ENCODE results near the gene RFXANK.
A peak's percentile ranks its signal among the peaks of the same experiment; 100 is the strongest.
"Not testable (repeated sequence)": the region's sequence is repeated elsewhere in the genome, so short reads cannot be mapped to it uniquely, and the experiment has no call there.

Gene RFXANK

DNA sequence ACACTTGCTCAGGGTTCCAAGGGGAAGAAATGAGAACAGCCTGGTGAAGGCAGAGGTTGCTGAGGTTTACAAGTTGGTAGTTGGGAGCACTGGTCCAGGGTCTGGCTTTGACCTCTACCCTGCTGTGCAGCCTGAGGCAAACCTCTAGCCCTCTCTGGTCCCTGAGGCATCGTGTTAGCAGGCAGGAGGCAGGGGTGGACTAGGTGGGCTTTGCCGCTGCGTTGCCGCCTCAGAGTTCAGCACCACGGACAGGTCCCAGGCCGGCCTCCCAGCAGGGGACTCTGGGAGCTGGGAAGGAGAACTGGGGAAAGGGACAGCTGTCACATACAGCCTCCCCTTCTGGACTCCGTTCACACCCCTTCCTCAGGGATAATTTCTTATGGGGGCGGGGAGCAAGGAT is 22.8 kb downstream of the RFXANK start:
- peak; percentile 56 for DNase-seq (ENCODE audit: low read depth)
- TF ChIP-seq, protein P1, sequence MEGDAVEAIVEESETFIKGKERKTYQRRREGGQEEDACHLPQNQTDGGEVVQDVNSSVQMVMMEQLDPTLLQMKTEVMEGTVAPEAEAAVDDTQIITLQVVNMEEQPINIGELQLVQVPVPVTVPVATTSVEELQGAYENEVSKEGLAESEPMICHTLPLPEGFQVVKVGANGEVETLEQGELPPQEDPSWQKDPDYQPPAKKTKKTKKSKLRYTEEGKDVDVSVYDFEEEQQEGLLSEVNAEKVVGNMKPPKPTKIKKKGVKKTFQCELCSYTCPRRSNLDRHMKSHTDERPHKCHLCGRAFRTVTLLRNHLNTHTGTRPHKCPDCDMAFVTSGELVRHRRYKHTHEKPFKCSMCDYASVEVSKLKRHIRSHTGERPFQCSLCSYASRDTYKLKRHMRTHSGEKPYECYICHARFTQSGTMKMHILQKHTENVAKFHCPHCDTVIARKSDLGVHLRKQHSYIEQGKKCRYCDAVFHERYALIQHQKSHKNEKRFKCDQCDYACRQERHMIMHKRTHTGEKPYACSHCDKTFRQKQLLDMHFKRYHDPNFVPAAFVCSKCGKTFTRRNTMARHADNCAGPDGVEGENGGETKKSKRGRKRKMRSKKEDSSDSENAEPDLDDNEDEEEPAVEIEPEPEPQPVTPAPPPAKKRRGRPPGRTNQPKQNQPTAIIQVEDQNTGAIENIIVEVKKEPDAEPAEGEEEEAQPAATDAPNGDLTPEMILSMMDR (IDR thresholded peaks at IDR 0.05; ENCODE audit: low read length, missing control alignments), result no peak
- H3K4me3 ChIP-seq (replicated peaks; ENCODE audit: low read depth, low read length), result no peak overlapping the region

DNA sequence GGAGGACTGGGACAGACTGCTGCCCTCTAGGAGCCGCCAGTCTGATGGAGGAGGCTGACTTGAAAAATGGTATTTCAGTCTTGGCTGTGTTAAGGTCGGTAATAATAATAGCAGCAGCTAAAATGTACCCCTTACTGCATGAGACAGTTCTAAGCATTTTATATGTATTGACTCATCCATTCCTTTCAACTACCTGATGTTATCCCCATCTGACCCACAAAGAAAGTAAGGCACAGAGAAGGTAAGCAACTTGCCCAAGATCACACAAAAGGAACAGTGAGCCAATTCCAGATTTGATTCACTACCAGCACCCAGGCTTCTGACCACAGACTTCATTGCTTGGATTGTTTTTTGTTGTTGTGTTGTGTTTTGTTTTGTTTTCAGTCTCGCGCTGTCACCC is 23.7 kb downstream of the RFXANK start:
- no peak overlapping the region for H3K4me3 ChIP-seq (replicated peaks; ENCODE audit: low read depth, low read length)
- TF ChIP-seq, protein P1 (IDR thresholded peaks at IDR 0.05; ENCODE audit: low read length, missing control alignments), result no peak
- DNase-seq (ENCODE audit: low read depth), result no peak

DNA sequence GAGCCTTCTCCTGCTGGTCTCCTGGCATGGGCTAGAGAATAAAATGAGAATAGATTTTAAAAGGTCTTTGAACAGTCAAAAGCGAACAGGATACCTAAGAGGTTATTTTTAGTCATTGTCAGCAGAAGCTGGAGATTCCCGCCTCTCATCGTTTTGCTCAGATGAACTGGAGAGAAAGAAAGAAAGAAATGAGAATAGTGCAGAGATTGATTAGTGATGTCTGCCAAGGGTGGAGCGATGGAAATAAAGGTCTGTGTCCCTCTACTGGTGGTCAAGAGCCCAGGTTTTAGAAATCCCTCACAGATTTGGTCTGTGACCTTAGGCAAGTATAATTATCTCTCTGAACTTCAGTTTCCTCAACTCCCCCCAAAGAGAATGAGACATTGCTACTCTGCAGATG is 25.0 kb downstream of the RFXANK start:
- peak; percentile 48 for DNase-seq (ENCODE audit: low read depth)
- TF ChIP-seq, protein P1 (IDR thresholded peaks at IDR 0.05; ENCODE audit: low read length, missing control alignments), result peak; percentile 25
- H3K4me3 ChIP-seq (replicated peaks; ENCODE audit: low read depth, low read length), result no peak overlapping the region

DNA sequence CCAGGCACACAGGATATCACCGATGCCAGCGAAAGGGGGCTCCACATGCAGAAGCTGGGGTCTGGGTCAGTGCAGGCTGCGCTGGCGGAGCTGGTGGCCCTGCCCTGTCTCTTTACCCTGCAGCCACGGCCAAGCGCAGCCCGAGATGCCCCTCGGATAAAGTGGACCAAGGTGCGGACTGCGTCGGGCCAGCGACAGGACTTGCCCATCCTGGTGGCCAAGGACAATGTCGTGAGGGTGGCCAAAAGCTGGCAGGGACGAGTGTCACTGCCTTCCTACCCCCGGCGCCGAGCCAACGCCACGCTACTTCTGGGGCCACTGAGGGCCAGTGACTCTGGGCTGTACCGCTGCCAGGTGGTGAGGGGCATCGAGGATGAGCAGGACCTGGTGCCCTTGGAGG is 26.9 kb downstream of the RFXANK start:
- no peak for DNase-seq (ENCODE audit: low read depth)
- no peak overlapping the region for H3K4me3 ChIP-seq (replicated peaks; ENCODE audit: low read depth, low read length)
- TF ChIP-seq, protein P1 (IDR thresholded peaks at IDR 0.05; ENCODE audit: low read length, missing control alignments), result no peak

DNA sequence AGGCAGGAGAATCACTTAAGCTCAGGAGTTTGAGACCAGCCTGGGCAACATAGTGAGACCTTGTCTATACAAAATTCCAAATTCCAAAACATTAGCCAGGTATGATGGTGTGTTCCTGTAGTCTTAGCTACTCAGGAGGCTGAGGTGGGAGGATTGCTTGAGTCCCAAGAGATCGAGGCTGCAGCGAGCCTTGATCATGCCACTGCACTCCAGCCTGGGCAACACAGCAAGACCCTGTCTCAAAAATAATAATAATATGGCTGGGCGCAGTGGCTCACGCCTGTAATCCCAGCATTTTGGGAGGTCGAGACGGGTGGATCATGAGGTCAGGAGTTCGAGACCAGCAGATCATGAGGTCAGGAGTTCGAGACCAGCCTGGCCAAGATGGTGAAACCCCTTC is 28.9 kb downstream of the RFXANK start:
- not testable (repeated sequence) for DNase-seq (ENCODE audit: low read depth); H3K4me3 ChIP-seq (replicated peaks; ENCODE audit: low read depth, low read length)

DNA sequence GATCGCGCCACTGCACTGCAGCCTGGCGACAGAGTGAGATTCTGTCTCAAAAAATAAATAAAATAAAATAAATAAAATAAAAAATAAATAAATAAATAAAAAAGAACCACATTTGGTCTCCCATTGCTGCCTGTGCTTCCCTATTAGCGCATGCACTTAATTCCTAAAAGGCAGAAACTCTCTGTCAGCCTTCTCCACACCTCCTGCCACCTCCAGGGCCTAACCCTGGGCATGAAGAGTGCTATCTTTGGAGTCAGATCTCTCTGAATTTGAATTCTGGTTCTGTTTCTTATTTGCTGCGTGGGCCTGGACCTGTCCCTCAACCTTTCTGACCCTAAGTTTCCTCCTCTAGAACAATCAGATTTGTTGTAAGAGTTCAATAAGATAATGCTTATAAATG is 31.0 kb downstream of the RFXANK start:
- no peak overlapping the region for H3K4me3 ChIP-seq (replicated peaks; ENCODE audit: low read depth, low read length)
- TF ChIP-seq, protein P1 (IDR thresholded peaks at IDR 0.05; ENCODE audit: low read length, missing control alignments), result no peak
- DNase-seq (ENCODE audit: low read depth), result no peak

DNA sequence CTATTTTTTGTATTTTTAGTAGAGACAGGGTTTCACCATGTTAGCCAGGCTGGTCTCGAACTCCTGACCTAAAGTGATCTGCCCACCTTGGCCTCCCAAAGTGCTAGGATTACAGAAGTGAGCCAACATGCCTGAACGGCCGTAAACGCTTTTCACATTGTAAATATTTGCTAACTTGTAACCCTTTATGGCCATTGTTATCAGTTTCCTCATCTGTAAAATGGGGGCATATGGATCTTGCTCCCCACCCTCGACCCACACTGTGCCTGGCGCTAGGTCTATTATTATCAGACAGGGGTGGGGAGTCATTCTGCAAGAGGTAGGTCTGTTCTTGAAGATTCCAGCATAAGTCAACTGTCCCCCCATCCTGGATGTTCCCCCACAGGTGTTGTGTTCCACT is 31.6 kb downstream of the RFXANK start:
- no peak for DNase-seq (ENCODE audit: low read depth)
- H3K4me3 ChIP-seq (replicated peaks; ENCODE audit: low read depth, low read length), result no peak overlapping the region
- TF ChIP-seq, protein P1 (IDR thresholded peaks at IDR 0.05; ENCODE audit: low read length, missing control alignments), result no peak

All from fibroblast of pulmonary artery (primary cell).